Measurements from ENCODE around the gene QPCTL. TPM values are rescaled to one million over a fixed set of nuclear protein-coding genes. Genes with fewer than 3 reads are reported as not detected.
"Not testable (repeated sequence)": the region's sequence is repeated elsewhere in the genome, so short reads cannot be mapped to it uniquely, and the experiment has no call there.

Gene QPCTL
- polyA plus RNA-seq, 3 donors from 2014 or later, result 1.8 to 2.9 TPM; not detected in 1

- Mint-ChIP-seq H3K36me3 (no peaks in the 10 kb centered on the region), H3K9me3 (no peaks in the 10 kb centered on the region), H3K27ac (no peak overlapping the region), H3K4me1 (no peaks in the 10 kb centered on the region), H3K4me3 (no peak overlapping the region), H3K27me3 (ENCODE audit: low read depth in 3 of 3) (peaks cover 6 to 8% (median 7%) of the 10 kb centered on the region in 3 donors)
- DNase-seq, result no peak
These were observed 54.4 kb downstream of the QPCTL start for GRCh38 chr19:45746866-45747265.

- DNase-seq, result no peak
- Mint-ChIP-seq H3K4me1 (no peaks in the 10 kb centered on the region), H3K27ac (no peak overlapping the region), H3K4me3 (no peak overlapping the region), H3K9me3 (no peaks in the 10 kb centered on the region), H3K27me3 (ENCODE audit: low read depth in 3 of 3) (peaks cover 3 to 9% (median 5%) of the 10 kb centered on the region in 3 donors), H3K36me3 (no peaks in the 10 kb centered on the region)
These were observed 55.0 kb downstream of the QPCTL start for GRCh38 chr19:45747513-45747912.

GRCh38 chr19:45751483-45751882 lies 59.0 kb downstream of the QPCTL start:
- H3K4me1 Mint-ChIP-seq, H3K36me3 Mint-ChIP-seq, H3K27ac Mint-ChIP-seq, H3K9me3 Mint-ChIP-seq, DNase-seq, H3K4me3 Mint-ChIP-seq: not testable (repeated sequence)
- H3K27me3 Mint-ChIP-seq (ENCODE audit: low read depth in 3 of 3), result peaks cover 0 to 11% (median 3%) of the 10 kb centered on the region in 3 donors

GRCh38 chr19:45752639-45753038 lies 60.2 kb downstream of the QPCTL start:
- peak overlapping the region in 1 of 6 donors; percentile 11 for H3K27ac Mint-ChIP-seq
- DNase-seq, result no peak
- H3K36me3 Mint-ChIP-seq, result no peaks in the 10 kb centered on the region
- H3K4me1 Mint-ChIP-seq, result no peaks in the 10 kb centered on the region
- no peak overlapping the region for H3K4me3 Mint-ChIP-seq
- H3K9me3 Mint-ChIP-seq, result no peaks in the 10 kb centered on the region
- peaks cover 0 to 11% (median 3%) of the 10 kb centered on the region in 3 donors for H3K27me3 Mint-ChIP-seq (ENCODE audit: low read depth in 3 of 3)

GRCh38 chr19:45753548-45753947 lies 61.1 kb downstream of the QPCTL start:
- H3K36me3 Mint-ChIP-seq, result no peaks in the 10 kb centered on the region
- H3K27me3 Mint-ChIP-seq (ENCODE audit: low read depth in 3 of 3), result peaks cover 0 to 9% (median 3%) of the 10 kb centered on the region in 3 donors
- H3K4me3 Mint-ChIP-seq, result no peak overlapping the region
- no peak for DNase-seq
- H3K9me3 Mint-ChIP-seq, result no peaks in the 10 kb centered on the region
- H3K4me1 Mint-ChIP-seq, result no peaks in the 10 kb centered on the region
- H3K27ac Mint-ChIP-seq, result no peak overlapping the region

Other genes with a start within 250 kb of the QPCTL start
- 10 to 100 TPM; 11.6 to 30.1 (median 11.6) TPM for gene FOSB, start 224.7 kb upstream of the QPCTL start, polyA plus RNA-seq
- under 1 TPM in 2 of 3 donors, not detected in 1; 0.48 to 0.80 TPM for gene RTN2, start 195.6 kb upstream of the QPCTL start, polyA plus RNA-seq
- gene PPM1N, start 194.2 kb upstream of the QPCTL start, polyA plus RNA-seq, result 1 to 10 TPM; 3.9 to 5.7 (median 4.0) TPM
- 100 to 1,000 TPM in 1 of 3 donors, 10 to 100 TPM in 2; 91.2 to 126 (median 93.4) TPM for gene VASP, start 185.2 kb upstream of the QPCTL start, polyA plus RNA-seq
- 10 to 100 TPM in 1 of 3 donors, 1 to 10 TPM in 1, not detected in 1; 3.3 to 18.4 TPM for gene OPA3, start 107.9 kb upstream of the QPCTL start, polyA plus RNA-seq
- gene GPR4, start 90.5 kb upstream of the QPCTL start, polyA plus RNA-seq, result not detected
- 10 to 100 TPM; 11.9 to 24.7 (median 14.2) TPM for gene EML2, start 53.3 kb upstream of the QPCTL start, polyA plus RNA-seq
- gene GIPR, start 24.4 kb upstream of the QPCTL start, polyA plus RNA-seq, result under 1 TPM in 2 of 3 donors, not detected in 1; 0.18 to 0.34 TPM
- gene SNRPD2, start 713 bp upstream of the QPCTL start, polyA plus RNA-seq, result 1,000 to 10,000 TPM in 2 of 3 donors, 100 to 1,000 TPM in 1; 754 to 1,123 (median 1,001) TPM
- 10 to 100 TPM in 1 of 3 donors, 1 to 10 TPM in 2; 5.9 to 15.6 (median 7.5) TPM for gene FBXO46, start 38.2 kb downstream of the QPCTL start, polyA plus RNA-seq
- not detected for gene MEIOSIN, start 40.8 kb downstream of the QPCTL start, polyA plus RNA-seq
- gene SIX5, start 76.6 kb downstream of the QPCTL start, polyA plus RNA-seq, result under 1 TPM in 2 of 3 donors, not detected in 1; 0.10 to 0.35 TPM
- 1 to 10 TPM in 2 of 3 donors, under 1 TPM in 1; 0.34 to 2.7 (median 1.2) TPM for gene DMPK, start 89.8 kb downstream of the QPCTL start, polyA plus RNA-seq
- gene DMWD, start 100.2 kb downstream of the QPCTL start, polyA plus RNA-seq, result 10 to 100 TPM; 20.2 to 43.9 (median 20.7) TPM
- not detected for gene RSPH6A, start 122.6 kb downstream of the QPCTL start, polyA plus RNA-seq
- 10 to 100 TPM in 1 of 3 donors, 1 to 10 TPM in 2; 2.1 to 14.6 (median 5.6) TPM for gene SYMPK, start 170.5 kb downstream of the QPCTL start, polyA plus RNA-seq
- gene FOXA3, start 171.7 kb downstream of the QPCTL start, polyA plus RNA-seq, result not detected
- gene IRF2BP1, start 193.5 kb downstream of the QPCTL start, polyA plus RNA-seq, result 1 to 10 TPM; 3.4 to 9.4 (median 7.0) TPM
- under 1 TPM; 0.12 to 0.45 (median 0.13) TPM for gene MYPOP, start 209.9 kb downstream of the QPCTL start, polyA plus RNA-seq
- gene NANOS2, start 222.1 kb downstream of the QPCTL start, polyA plus RNA-seq, result not detected

Data from immature natural killer cell (primary cell).